CD14-positive monocyte (primary cell): ENCODE results near the gene HOXD1. TPM values are rescaled to one million over a fixed set of nuclear protein-coding genes. Genes with fewer than 3 reads are reported as not detected.

ENCODE experiments used
- DNase-seq, 3 donors: peaks; one replicate each; pipeline ENCODE4 v3.0.0-alpha.2; 2011 to 2022
- H2AFZ ChIP-seq: 2 replicates; pipeline ENCODE4 v1.6.0; 2012; ENCODE audit warnings: mild to moderate bottlenecking, low read depth, low read length, inconsistent platforms; ENCODE audit not compliant: insufficient read depth, poor library complexity, severe bottlenecking
- H3K27ac ChIP-seq, 2 donors: 1 replicate in 1 of 2; 2 replicates in 1 of 2; pipeline ENCODE4 v1.5.1; 2012 to 2013; ENCODE audit warnings: low read length in 2 of 2, control low read depth in 1 of 2, inconsistent platforms in 1 of 2, low read depth in 1 of 2, mild to moderate bottlenecking in 1 of 2
- H3K27me3 ChIP-seq, 2 donors: one replicate each; pipeline versions ENCODE4 v1.6.0 to v1.6.1; 2011 to 2013; ENCODE audit warnings: low read length in 2 of 2; ENCODE audit not compliant: control insufficient read depth in 2 of 2, insufficient read depth in 2 of 2
- H3K36me3 ChIP-seq, 2 donors: replicated peaks in 1 of 2; 1 replicate in 1 of 2; 2 replicates in 1 of 2; pipeline versions ENCODE4 v1.5.1 to v1.6.1; 2012 to 2013; ENCODE audit warnings: low read length in 2 of 2, control low read depth in 1 of 2, inconsistent platforms in 1 of 2, mild to moderate bottlenecking in 1 of 2; ENCODE audit not compliant: insufficient read depth in 2 of 2, control insufficient read depth in 1 of 2
- H3K4me1 ChIP-seq, 2 donors: 1 replicate in 1 of 2; 2 replicates in 1 of 2; pipeline versions ENCODE4 v1.5.1 to v1.6.1; 2012 to 2013; ENCODE audit warnings: low read length in 2 of 2, control low read depth in 1 of 2, inconsistent platforms in 1 of 2, mild to moderate bottlenecking in 1 of 2, moderate library complexity in 1 of 2; ENCODE audit not compliant: insufficient read depth in 2 of 2, control insufficient read depth in 1 of 2
- H3K4me2 ChIP-seq: replicated peaks from 2 replicates; pipeline ENCODE3; 2012; ENCODE audit warnings: low read length, moderate library complexity, mild to moderate bottlenecking; ENCODE audit not compliant: poor library complexity, severe bottlenecking; ENCODE audit errors: extremely low read depth
- H3K4me3 ChIP-seq, 3 experiments: fragments of 200-600 bp in 1 of 3; sonication (generic) in 1 of 3; replicated peaks in 1 of 3; 1 replicate in 2 of 3; 2 replicates in 1 of 3; pipeline ENCODE4 v1.5.1; 2011 to 2013; ENCODE audit warnings: low read length in 3 of 3, mild to moderate bottlenecking in 3 of 3, control low read depth in 2 of 3, low read depth in 2 of 3, inconsistent platforms in 1 of 3, moderate library complexity in 1 of 3
- H3K79me2 ChIP-seq: 2 replicates; pipeline ENCODE4 v1.6.0; 2012; ENCODE audit warnings: mild to moderate bottlenecking, control low read depth, inconsistent platforms, low read length, moderate library complexity; ENCODE audit not compliant: insufficient read depth
- H3K9ac ChIP-seq: 2 replicates; pipeline ENCODE4 v1.6.0; 2017; ENCODE audit warnings: low read length, mild to moderate bottlenecking; ENCODE audit not compliant: insufficient read depth, poor library complexity, severe bottlenecking
- H3K9me3 ChIP-seq, 2 donors: replicated peaks in 1 of 2; 1 replicate in 1 of 2; 2 replicates in 1 of 2; pipeline versions ENCODE4 v1.5.1 to v1.6.1; 2012 to 2013; ENCODE audit warnings: low read length in 2 of 2, control low read depth in 1 of 2; ENCODE audit not compliant: control insufficient read depth in 1 of 2, insufficient read depth in 1 of 2
- H4K20me1 ChIP-seq: 2 replicates; pipeline ENCODE4 v1.6.0; 2012; ENCODE audit warnings: mild to moderate bottlenecking, low read length, control low read depth, moderate library complexity; ENCODE audit not compliant: insufficient read depth
- H3K27ac Mint-ChIP-seq, 7 donors: one replicate each; pipeline ENCODE4 v1.8.0; 2020; ENCODE audit warnings: mild to moderate bottlenecking in 7 of 7, mixed read lengths in 7 of 7, moderate library complexity in 6 of 7, inconsistent platforms in 2 of 7
- H3K27me3 Mint-ChIP-seq, 3 donors: one replicate each; pipeline ENCODE4 v1.8.0; 2021 to 2022; ENCODE audit warnings: low read depth in 3 of 3, mild to moderate bottlenecking in 3 of 3, mixed read lengths in 3 of 3, moderate library complexity in 3 of 3, inconsistent platforms in 1 of 3
- H3K36me3 Mint-ChIP-seq, 2 donors: one replicate each; pipeline ENCODE4 v1.8.0; 2020; ENCODE audit warnings: mixed read lengths in 2 of 2, inconsistent platforms in 1 of 2, mild to moderate bottlenecking in 1 of 2
- H3K4me1 Mint-ChIP-seq: one replicate; pipeline ENCODE4 v1.8.0; 2020; ENCODE audit warnings: mild to moderate bottlenecking, mixed read lengths
- H3K4me3 Mint-ChIP-seq, 2 donors: one replicate each; pipeline ENCODE4 v1.8.0; 2020; ENCODE audit warnings: mild to moderate bottlenecking in 2 of 2, mixed read lengths in 2 of 2, moderate library complexity in 1 of 2
- H3K9me3 Mint-ChIP-seq, 7 donors: one replicate each; pipeline ENCODE4 v1.8.0; 2020 to 2022; ENCODE audit warnings: mixed read lengths in 7 of 7, mild to moderate bottlenecking in 6 of 7, moderate library complexity in 6 of 7, inconsistent platforms in 2 of 7
- CTCF ChIP-seq: fragments of 200-600 bp; IDR thresholded peaks from one replicate; pipeline ENCODE4 v1.8.0; 2022; ENCODE audit warnings: antibody characterized with exemption, mild to moderate bottlenecking
- WGBS: methylation state at CpG from one replicate; pipeline ENCODE4 v1.1.5; 2013; ENCODE audit warnings: missing lambda C conversion rate; ENCODE audit not compliant: insufficient coverage; 5-methylcytosine and 5-hydroxymethylcytosine counted together
- intact Hi-C, 2 donors: fragments of 100-400 bp; cut with micrococcal nuclease; formaldehyde crosslinking; loops; one replicate each; pipeline versions ENCODE4 v1.15.0 to v1.15.1; 2023
- polyA minus RNA-seq: library from RNA; depleted of rRNA, polyadenylated mRNA; stranded (reverse); fragments of >200 nt; gene quantifications from 2 replicates; pipeline ENCODE4 v1.2.3, GENCODE V29; 2012
- polyA plus RNA-seq, 3 donors: library from polyadenylated mRNA; depleted of rRNA in 1 of 3; unstranded in 2 of 3; stranded (reverse) in 1 of 3; fragments of 300-500 nt in 2 of 3; fragments of >200 nt in 1 of 3; fragmentation: Illumina TruSeq in 2 of 3; gene quantifications; 1 replicate in 2 of 3; 2 replicates in 1 of 3; pipeline ENCODE4 v1.2.3, GENCODE V29; 2012 to 2021
- total RNA-seq, 12 experiments: library from RNA in 1 of 12; stranded (reverse) in 1 of 12; fragments of 120-200 nt in 1 of 12; gene quantifications; one replicate each; pipeline ENCODE4 v1.2.4 and lab custom pipeline; 2013 to 2026; ENCODE audit warnings: mixed read lengths in 6 of 12, inconsistent platforms in 1 of 12

HOXD1 gene
- not detected for total RNA-seq (2013)
- polyA plus RNA-seq (not detected), polyA minus RNA-seq (not detected in 2 replicates), total RNA-seq (lab: John Stamatoyannopoulos, UW) (0 to 0.43 (median 0) reads per million in 11 experiments)

GRCh38 chr2:176187899-176188773 is at the start of gene HOXD1:
HOXD1 (plus strand) TSS chr2:176188668; CDS start chr2:176188802, 134 bp downstream.
- intact Hi-C loops: no loop called here
- Histone ChIP-seq H3K36me3 (no peaks in the 10 kb centered on the region), H3K9ac (no peak within 1 kb of the TSS), H2AFZ (peak within 1 kb of the TSS; percentile 41), H3K27me3 (peaks cover 83 to 97% of the 10 kb centered on the region in 2 donors), H3K79me2 (no peaks in the 10 kb centered on the region), H3K27ac (no peak within 1 kb of the TSS), H3K4me1 (peaks cover 8 to 23% of the 10 kb centered on the region in 2 donors), H4K20me1 (no peaks in the 10 kb centered on the region), H3K4me2 (peak within 1 kb of the TSS; percentile 63), H3K4me3 (peak within 1 kb of the TSS in 2 of 3 experiments; percentile 6 to 62), H3K9me3 (peaks cover 4 to 37% of the 10 kb centered on the region in 2 donors)
- WGBS: 1% methylated on average over 63 of the region's 68 CpGs
- Mint-ChIP-seq H3K9me3 (peaks cover 0 to 28% (median 22%) of the 10 kb centered on the region in 7 donors), H3K4me3 (peak within 1 kb of the TSS; percentile 81 to 93), H3K27ac (no peak within 1 kb of the TSS), H3K4me1 (peaks cover 20% of the 10 kb centered on the region), H3K27me3 (peaks cover 89 to 97% (median 90%) of the 10 kb centered on the region in 3 donors), H3K36me3 (peaks cover 6% of the 10 kb centered on the region in 2 donors)
- no peak for DNase-seq
- no peak for TF ChIP-seq CTCF

- no peaks in the 10 kb centered on the region for H4K20me1 ChIP-seq
- Mint-ChIP-seq H3K4me3 (peak overlapping the region in 1 of 2 donors; percentile 68), H3K9me3 (peaks cover 0 to 34% (median 26%) of the 10 kb centered on the region in 7 donors), H3K4me1 (peaks cover 31% of the 10 kb centered on the region), H3K27ac (no peak overlapping the region), H3K27me3 (peaks cover 93 to 100% (median 93%) of the 10 kb centered on the region in 3 donors), H3K36me3 (peaks cover 0 to 10% of the 10 kb centered on the region in 2 donors)
- no peak overlapping the region for H3K27ac ChIP-seq
- H3K4me2 ChIP-seq: no peak overlapping the region
- peaks cover 17 to 19% of the 10 kb centered on the region in 2 donors for H3K4me1 ChIP-seq
- intact Hi-C loops: no loop called here
- H3K36me3 ChIP-seq: no peaks in the 10 kb centered on the region
- no peak for DNase-seq
- no peaks in the 10 kb centered on the region for H3K79me2 ChIP-seq
- peaks cover 98 to 99% of the 10 kb centered on the region in 2 donors for H3K27me3 ChIP-seq
- H3K4me3 ChIP-seq: no peak overlapping the region
- H2AFZ ChIP-seq: no peak overlapping the region
- H3K9ac ChIP-seq: no peak overlapping the region
- peaks cover 7 to 49% of the 10 kb centered on the region in 2 donors for H3K9me3 ChIP-seq
- no peak for TF ChIP-seq CTCF
- WGBS: 5% methylated on average over 20 of the region's 28 CpGs
Measured at GRCh38 chr2:176138923-176139660, 49.4 kb upstream of the HOXD1 start.
